GM23248 (cell line): ENCODE data around the gene KIF4A. TPM values are rescaled to one million over a fixed set of nuclear protein-coding genes. Genes with fewer than 3 reads are reported as not detected.
"Not testable (repeated sequence)": the region's sequence is repeated elsewhere in the genome, so short reads cannot be mapped to it uniquely, and the experiment has no call there.

Experiments
- DNase-seq: peaks from one replicate; pipeline ENCODE4 v3.0.0-alpha.2; 2015
- H2AFZ ChIP-seq: fragments of 200-600 bp; sonication (generic); 2 replicates; pipeline ENCODE4 v1.6.1; 2016; ENCODE audit warnings: antibody characterized with exemption
- H3F3A ChIP-seq: fragments of 200-600 bp; sonication (generic); 2 replicates; pipeline ENCODE4 v1.6.1; 2016; ENCODE audit warnings: mild to moderate bottlenecking, antibody characterized with exemption, mixed run types; ENCODE audit not compliant: insufficient read depth
- H3K27ac ChIP-seq: fragments of 200-600 bp; sonication (generic); 2 replicates; pipeline ENCODE4 v1.5.1; 2016; ENCODE audit warnings: mild to moderate bottlenecking
- H3K27me3 ChIP-seq: fragments of 200-600 bp; sonication (generic); replicated peaks from 2 replicates; pipeline ENCODE4 v1.6.1; 2016; ENCODE audit warnings: mild to moderate bottlenecking; ENCODE audit not compliant: insufficient read depth
- H3K36me3 ChIP-seq: fragments of 200-600 bp; sonication (generic); 2 replicates; pipeline ENCODE4 v1.6.1; 2016; ENCODE audit warnings: low read depth, mild to moderate bottlenecking
- H3K4me1 ChIP-seq: fragments of 200-600 bp; sonication (generic); 2 replicates; pipeline ENCODE4 v1.6.1; 2016; ENCODE audit warnings: mild to moderate bottlenecking; ENCODE audit not compliant: insufficient read depth
- H3K4me2 ChIP-seq: fragments of 200-600 bp; sonication (generic); one replicate; pipeline ENCODE4 v1.6.1; 2016; ENCODE audit warnings: mild to moderate bottlenecking; ENCODE audit not compliant: unreplicated experiment
- H3K4me3 ChIP-seq: fragments of 200-600 bp; sonication (generic); 2 replicates; pipeline ENCODE4 v1.5.1; 2016; ENCODE audit warnings: mild to moderate bottlenecking
- H3K79me2 ChIP-seq: fragments of 200-600 bp; sonication (generic); 2 replicates; pipeline ENCODE4 v1.6.1; 2016; ENCODE audit warnings: mild to moderate bottlenecking; ENCODE audit not compliant: insufficient read depth
- H3K9ac ChIP-seq: fragments of 200-600 bp; sonication (generic); 2 replicates; pipeline ENCODE4 v1.6.1; 2016; ENCODE audit warnings: mild to moderate bottlenecking
- H3K9me2 ChIP-seq: fragments of 200-600 bp; sonication (generic); 2 replicates; pipeline ENCODE4 v1.6.1; 2016; ENCODE audit warnings: mixed run types, mild to moderate bottlenecking, moderate library complexity; ENCODE audit not compliant: insufficient read depth
- H3K9me3 ChIP-seq: fragments of 200-600 bp; sonication (generic); one replicate; pipeline ENCODE4 v1.6.1; 2017; ENCODE audit warnings: low read depth
- H4K20me1 ChIP-seq: fragments of 200-600 bp; sonication (generic); 2 replicates; pipeline ENCODE4 v1.6.0; 2016; ENCODE audit not compliant: insufficient read depth
- EZH2 ChIP-seq: fragments of 200-600 bp; sonication (generic); IDR thresholded peaks from 2 replicates; pipeline ENCODE4 v1.6.1; 2018; ENCODE audit warnings: antibody characterized with exemption, mild to moderate bottlenecking; ENCODE audit not compliant: insufficient read depth, poor library complexity, severe bottlenecking
- EZH2phosphoT487 ChIP-seq: fragments of 200-600 bp; sonication (generic); IDR thresholded peaks from 2 replicates; pipeline ENCODE4 v1.6.1; 2018; ENCODE audit warnings: antibody characterized with exemption, moderate library complexity, mild to moderate bottlenecking, low read depth; ENCODE audit not compliant: insufficient read depth
- WGBS, 2 experiments: methylation state at CpG; one replicate each; pipeline ENCODE4 v1.1.6; 2015 to 2017; ENCODE audit warnings: low lambda C conversion rate in 2 of 2, low coverage in 1 of 2; ENCODE audit errors: missing lambda C conversion rate in 2 of 2; 5-methylcytosine and 5-hydroxymethylcytosine counted together
- in situ Hi-C: fragments of 300-500 bp; cut with MboI; formaldehyde crosslinking; loops from 2 replicates; pipeline ENCODE4 v1.15.0; 2020
- polyA plus RNA-seq: library from polyadenylated mRNA; unstranded; fragments of >200 nt; fragmentation: Nextera tagmentation; extraction: Ambion mirVana; gene quantifications from 2 replicates; pipeline ENCODE4 v1.2.1, GENCODE V29; 2016
- total RNA-seq: library from RNA; depleted of rRNA; stranded (reverse); fragments of >200 nt; shearing (Covaris generic); gene quantifications from 2 replicates; pipeline ENCODE4 v1.2.3, GENCODE V29; 2014

The KIF4A gene
- total and polyA plus RNA-seq, 2 experiments from 2014 or later = 5.6 to 7.6 TPM

- in situ Hi-C loops = no loop called here
- no peak for DNase-seq
- Histone ChIP-seq H3F3A (no peaks in the 10 kb centered on the region), H3K9ac (no peak overlapping the region), H3K36me3 (no peaks in the 10 kb centered on the region), H3K9me3 (no peaks in the 10 kb centered on the region), H3K9me2 (no peaks in the 10 kb centered on the region), H3K4me3 (no peak overlapping the region), H3K27me3 (no peaks in the 10 kb centered on the region), H3K4me1 (no peaks in the 10 kb centered on the region), H3K79me2 (no peaks in the 10 kb centered on the region), H3K4me2 (no peak overlapping the region), H4K20me1 (no peaks in the 10 kb centered on the region), H3K27ac (no peak overlapping the region), H2AFZ (no peak overlapping the region)
- TF ChIP-seq EZH2 (no peak), EZH2phosphoT487 (no peak)
- 65 to 73% methylated on average over 2 of the region's 2 CpGs for WGBS, 2 experiments
Measured at GRCh38 chrX:70386235-70386634, 96.3 kb downstream of the KIF4A start.

- H3K9me2 ChIP-seq = no peaks in the 10 kb centered on the region
- H3F3A ChIP-seq = no peaks in the 10 kb centered on the region
- no peak for TF ChIP-seq EZH2phosphoT487
- no peak for TF ChIP-seq EZH2
- no peak overlapping the region for H3K4me2 ChIP-seq
- no peak overlapping the region for H3K4me3 ChIP-seq
- no peaks in the 10 kb centered on the region for H3K36me3 ChIP-seq
- no peaks in the 10 kb centered on the region for H3K9me3 ChIP-seq
- 94 to 96% methylated on average over 4 of the region's 4 CpGs for WGBS, 2 experiments
- no peaks in the 10 kb centered on the region for H3K4me1 ChIP-seq
- no peak overlapping the region for H3K9ac ChIP-seq
- no peaks in the 10 kb centered on the region for H4K20me1 ChIP-seq
- H3K79me2 ChIP-seq = no peaks in the 10 kb centered on the region
- DNase-seq = peak; percentile 2
- H3K27me3 ChIP-seq = no peaks in the 10 kb centered on the region
- no peak overlapping the region for H3K27ac ChIP-seq
- H2AFZ ChIP-seq = no peak overlapping the region
- in situ Hi-C loops = no loop called here
Measured at GRCh38 chrX:70398899-70399298, 109.0 kb downstream of the KIF4A start.

DNA sequence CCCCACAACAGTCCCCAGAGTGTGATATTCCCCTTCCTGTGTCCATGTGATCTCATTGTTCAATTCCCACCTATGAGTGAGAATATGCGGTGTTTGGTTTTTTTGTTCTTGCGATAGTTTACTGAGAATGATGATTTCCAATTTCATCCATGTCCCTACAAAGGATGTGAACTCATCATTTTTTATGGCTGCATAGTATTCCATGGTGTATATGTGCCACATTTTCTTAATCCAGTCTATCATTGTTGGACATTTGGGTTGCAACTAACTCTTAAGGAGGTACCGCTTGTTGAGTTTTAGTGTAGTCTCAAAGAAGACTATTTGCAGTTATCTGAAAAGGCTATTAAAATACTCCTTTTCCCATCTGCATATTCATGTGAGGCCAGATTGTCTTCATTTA lies 110.3 kb downstream of the KIF4A start:
- in situ Hi-C loops, H3K27me3 ChIP-seq, DNase-seq, H3K9me3 ChIP-seq, H3K79me2 ChIP-seq, H3K9ac ChIP-seq, H3K9me2 ChIP-seq, H3F3A ChIP-seq, H3K36me3 ChIP-seq, H2AFZ ChIP-seq, H4K20me1 ChIP-seq, H3K27ac ChIP-seq, H3K4me2 ChIP-seq, H3K4me3 ChIP-seq, H3K4me1 ChIP-seq: not testable (repeated sequence)
- WGBS, 2 experiments = 94 to 100% methylated on average over 1 of the region's 3 CpGs

DNA sequence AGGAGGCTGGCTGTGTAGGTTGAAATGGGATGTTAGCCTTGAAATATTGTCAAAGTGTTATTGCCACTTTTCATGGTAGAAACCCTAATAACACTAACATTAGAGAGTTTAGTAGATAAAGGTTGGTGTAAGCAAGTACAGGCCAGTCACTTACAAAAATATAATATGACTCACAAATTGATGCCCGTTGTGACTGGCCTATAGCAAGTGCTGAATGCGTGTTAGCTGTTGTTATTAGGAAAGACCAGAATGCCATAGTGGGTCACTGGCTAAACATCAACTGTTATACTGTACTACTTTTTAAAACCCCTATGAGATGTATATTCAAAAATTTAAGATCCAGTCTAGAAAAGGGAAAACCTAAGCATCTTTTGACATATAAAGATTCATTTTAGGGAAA lies 112.8 kb downstream of the KIF4A start:
- no peaks in the 10 kb centered on the region for H3K36me3 ChIP-seq
- no peak overlapping the region for H3K4me2 ChIP-seq
- H3K4me3 ChIP-seq = no peak overlapping the region
- TF ChIP-seq EZH2 = no peak
- TF ChIP-seq EZH2phosphoT487 = no peak
- H3K27me3 ChIP-seq = no peaks in the 10 kb centered on the region
- H3K9me3 ChIP-seq = no peaks in the 10 kb centered on the region
- H3K9me2 ChIP-seq = no peaks in the 10 kb centered on the region
- H3K27ac ChIP-seq = no peak overlapping the region
- DNase-seq = no peak
- H3K9ac ChIP-seq = no peak overlapping the region
- no peaks in the 10 kb centered on the region for H3K4me1 ChIP-seq
- no peak overlapping the region for H2AFZ ChIP-seq
- no peaks in the 10 kb centered on the region for H4K20me1 ChIP-seq
- 92 to 96% methylated on average over 2 of the region's 2 CpGs for WGBS, 2 experiments
- no peaks in the 10 kb centered on the region for H3F3A ChIP-seq
- H3K79me2 ChIP-seq = no peaks in the 10 kb centered on the region
- in situ Hi-C loops = no loop called here

- in situ Hi-C loops = no loop called here
- 100% methylated on average over 1 of the region's 1 CpG for WGBS, 2 experiments
Measured at GRCh38 chrX:70405003-70405402, 115.1 kb downstream of the KIF4A start.

More at GRCh38 chrX:70405003-70405402, 115.1 kb downstream of the KIF4A start:
- Histone ChIP-seq H3K4me2 (no peak overlapping the region), H3K4me1 (no peaks in the 10 kb centered on the region), H3K9ac (no peak overlapping the region), H3K9me3 (no peaks in the 10 kb centered on the region), H3K27me3 (no peaks in the 10 kb centered on the region), H3K9me2 (no peaks in the 10 kb centered on the region), H3K27ac (no peak overlapping the region), H3K36me3 (no peaks in the 10 kb centered on the region), H2AFZ (no peak overlapping the region), H3K79me2 (no peaks in the 10 kb centered on the region), H3K4me3 (no peak overlapping the region), H4K20me1 (no peaks in the 10 kb centered on the region), H3F3A (no peaks in the 10 kb centered on the region)
- DNase-seq = no peak
- TF ChIP-seq EZH2 (no peak), EZH2phosphoT487 (no peak)
